WI38 (cell line): ENCODE data around the gene BAG2.
A peak's percentile ranks its signal among the peaks of the same experiment; 100 is the strongest.

Experiments used
- H3K4me3 ChIP-seq: 2 replicates; pipeline ENCODE4 v1.5.1; 2011; ENCODE audit warnings: low read depth, mild to moderate bottlenecking, control low read depth, low read length
- CTCF ChIP-seq: IDR thresholded peaks from 2 replicates; pipeline ENCODE4 v1.5.1; 2012; ENCODE audit warnings: low read depth, mild to moderate bottlenecking, control low read depth, low read length

BAG2 gene

GRCh38 chr6:57172136-57173055 is at the start of gene BAG2:
Gene BAG2 (plus strand): TSS chr6:57172326. CDS start chr6:57172698, 372 bp downstream.
- no peak for TF ChIP-seq CTCF
- H3K4me3 ChIP-seq = peak within 1 kb of the TSS; percentile 92

- H3K4me3 ChIP-seq = no peak overlapping the region
- no peak for TF ChIP-seq CTCF
Measured at GRCh38 chr6:57123111-57123510, 49.0 kb upstream of the BAG2 start.

GRCh38 chr6:57127763-57128162 is 44.4 kb upstream of the BAG2 start:
- H3K4me3 ChIP-seq = no peak overlapping the region
- TF ChIP-seq CTCF = no peak

GRCh38 chr6:57130661-57131177 is 41.4 kb upstream of the BAG2 start:
- no peak for TF ChIP-seq CTCF

GRCh38 chr6:57134954-57135353 is 37.2 kb upstream of the BAG2 start:
- no peak for TF ChIP-seq CTCF
- no peak overlapping the region for H3K4me3 ChIP-seq

More at GRCh38 chr6:57130661-57131177, 41.4 kb upstream of the BAG2 start:
- H3K4me3 ChIP-seq = no peak overlapping the region

GRCh38 chr6:57135885-57136284 is 36.2 kb upstream of the BAG2 start:
- no peak for TF ChIP-seq CTCF
- no peak overlapping the region for H3K4me3 ChIP-seq

GRCh38 chr6:57137350-57137749 is 34.8 kb upstream of the BAG2 start:
- no peak for TF ChIP-seq CTCF
- H3K4me3 ChIP-seq = no peak overlapping the region
